Epithelial cell of esophagus (primary cell): ENCODE results near the gene CACHD1.
A peak's percentile ranks its signal among the peaks of the same experiment; 100 is the strongest.

Experiments
- DNase-seq: peaks from one replicate; pipeline ENCODE4 v3.0.0; 2010; ENCODE audit warnings: low read depth
- H3K4me3 ChIP-seq: 2 replicates; pipeline ENCODE4 v1.5.1; 2011; ENCODE audit warnings: mild to moderate bottlenecking, low read length, control low read depth
- TF ChIP-seq, protein P1 (sequence below): IDR thresholded peaks from 2 replicates; pipeline ENCODE4 v1.5.1; 2011; ENCODE audit warnings: low read depth, mild to moderate bottlenecking, low read length, control low read depth, inconsistent platforms; ENCODE audit not compliant: insufficient read depth; ENCODE audit errors: missing control alignments

The CACHD1 gene

DNA sequence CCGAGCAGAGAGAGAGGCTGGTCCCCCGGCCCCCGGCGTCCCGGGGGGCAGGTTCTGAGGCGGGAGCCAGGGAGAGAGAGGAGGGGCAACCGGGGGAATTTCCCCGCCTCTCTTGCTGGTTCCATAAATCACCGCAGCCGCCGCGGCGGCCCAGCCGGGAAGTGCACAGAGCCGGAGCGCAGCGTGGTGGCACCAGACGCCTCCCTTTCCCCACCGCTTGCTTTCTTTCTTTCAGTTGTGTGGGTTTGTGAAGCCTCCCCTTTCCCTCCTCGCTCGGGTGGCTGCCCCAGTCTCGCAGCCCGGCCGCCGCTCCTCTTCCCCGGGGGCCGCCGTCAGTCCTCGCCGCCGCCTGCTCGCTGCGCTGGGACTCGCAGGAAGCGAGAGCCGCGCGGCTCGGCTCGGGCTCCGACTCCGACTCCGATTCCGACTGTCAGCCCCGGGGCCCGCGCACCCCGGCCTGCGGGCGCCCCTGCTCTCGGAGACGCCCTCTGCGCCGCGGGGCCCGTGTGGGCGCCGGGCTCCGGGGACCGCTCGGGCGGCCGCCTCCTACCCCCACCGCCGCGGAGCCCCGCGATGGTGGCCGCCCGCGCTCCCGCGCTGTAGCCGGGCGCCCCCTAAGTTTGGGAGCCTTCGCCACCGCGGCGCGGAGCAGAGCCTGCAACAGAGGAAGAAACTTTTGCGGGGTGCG, at the start of gene CACHD1:
Gene CACHD1 (plus strand): TSS at position 153 of the 688 bp plus-strand sequence. CDS start 616 bp downstream, outside the sequence.
- DNase-seq, result peak; percentile 77
- peak within 1 kb of the TSS; percentile 56 for H3K4me3 ChIP-seq
- TF ChIP-seq, protein P1, sequence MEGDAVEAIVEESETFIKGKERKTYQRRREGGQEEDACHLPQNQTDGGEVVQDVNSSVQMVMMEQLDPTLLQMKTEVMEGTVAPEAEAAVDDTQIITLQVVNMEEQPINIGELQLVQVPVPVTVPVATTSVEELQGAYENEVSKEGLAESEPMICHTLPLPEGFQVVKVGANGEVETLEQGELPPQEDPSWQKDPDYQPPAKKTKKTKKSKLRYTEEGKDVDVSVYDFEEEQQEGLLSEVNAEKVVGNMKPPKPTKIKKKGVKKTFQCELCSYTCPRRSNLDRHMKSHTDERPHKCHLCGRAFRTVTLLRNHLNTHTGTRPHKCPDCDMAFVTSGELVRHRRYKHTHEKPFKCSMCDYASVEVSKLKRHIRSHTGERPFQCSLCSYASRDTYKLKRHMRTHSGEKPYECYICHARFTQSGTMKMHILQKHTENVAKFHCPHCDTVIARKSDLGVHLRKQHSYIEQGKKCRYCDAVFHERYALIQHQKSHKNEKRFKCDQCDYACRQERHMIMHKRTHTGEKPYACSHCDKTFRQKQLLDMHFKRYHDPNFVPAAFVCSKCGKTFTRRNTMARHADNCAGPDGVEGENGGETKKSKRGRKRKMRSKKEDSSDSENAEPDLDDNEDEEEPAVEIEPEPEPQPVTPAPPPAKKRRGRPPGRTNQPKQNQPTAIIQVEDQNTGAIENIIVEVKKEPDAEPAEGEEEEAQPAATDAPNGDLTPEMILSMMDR, result peak; percentile 36

DNA sequence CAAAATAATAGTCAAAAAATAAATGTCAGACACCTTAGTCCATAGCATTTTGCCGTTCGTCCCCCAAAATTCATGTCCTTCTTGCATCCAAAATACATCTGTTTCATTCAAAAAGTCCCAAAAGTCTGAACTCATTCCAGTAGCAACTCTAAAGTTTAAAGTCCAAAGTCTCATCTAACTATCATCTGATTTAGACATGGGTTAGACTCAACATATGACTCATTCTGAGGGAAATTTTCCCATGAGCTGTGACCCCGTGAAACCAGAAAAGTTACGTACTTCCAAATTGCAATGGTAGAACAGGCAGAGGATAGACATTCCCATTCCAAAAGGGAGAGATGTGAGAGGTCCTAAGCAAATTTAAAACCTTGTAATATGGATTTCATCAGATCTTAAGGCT, 48.6 kb upstream of the CACHD1 start:
- no peak overlapping the region for H3K4me3 ChIP-seq
- DNase-seq, result no peak
- TF ChIP-seq, protein P1, result no peak

DNA sequence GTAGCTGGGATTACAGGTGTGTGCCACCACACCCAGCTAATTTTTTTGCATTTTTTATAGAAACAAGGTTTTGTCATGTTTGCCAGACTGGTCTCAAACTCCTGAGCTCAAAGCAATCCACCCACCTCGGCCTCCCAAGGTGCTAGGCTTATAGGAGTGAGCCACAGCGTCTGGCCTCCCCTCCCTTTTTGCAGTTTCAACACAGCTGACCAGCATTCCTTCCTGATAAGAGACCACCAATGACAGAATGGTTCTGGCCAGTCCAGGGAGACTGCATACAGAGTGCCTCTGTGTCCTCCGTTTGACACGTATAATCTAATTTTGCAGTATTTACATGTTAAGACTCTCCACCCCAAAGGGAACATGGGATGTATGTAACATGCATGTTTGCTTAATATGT, 46.4 kb upstream of the CACHD1 start:
- DNase-seq, result no peak
- no peak overlapping the region for H3K4me3 ChIP-seq
- TF ChIP-seq, protein P1, result no peak

DNA sequence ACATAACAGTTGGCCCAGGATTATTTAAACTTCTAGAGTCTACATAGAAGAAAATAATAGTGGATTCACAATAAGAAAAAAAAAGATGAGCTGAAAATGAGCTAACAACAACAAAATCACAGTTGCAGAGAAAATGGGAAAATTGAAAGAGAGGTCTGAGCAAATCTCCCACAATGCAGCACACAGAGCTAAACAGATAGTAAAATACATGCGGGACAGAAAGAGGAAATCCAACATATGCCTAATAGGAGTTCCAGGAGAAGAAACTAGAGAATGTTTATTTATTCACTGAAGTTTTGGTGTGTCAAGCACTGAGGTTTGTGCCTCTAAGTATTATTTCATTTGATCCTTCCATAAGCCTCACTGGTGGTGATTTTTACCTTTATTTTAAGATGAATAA, 45.5 kb upstream of the CACHD1 start:
- no peak overlapping the region for H3K4me3 ChIP-seq
- DNase-seq, result no peak
- TF ChIP-seq, protein P1, result no peak

DNA sequence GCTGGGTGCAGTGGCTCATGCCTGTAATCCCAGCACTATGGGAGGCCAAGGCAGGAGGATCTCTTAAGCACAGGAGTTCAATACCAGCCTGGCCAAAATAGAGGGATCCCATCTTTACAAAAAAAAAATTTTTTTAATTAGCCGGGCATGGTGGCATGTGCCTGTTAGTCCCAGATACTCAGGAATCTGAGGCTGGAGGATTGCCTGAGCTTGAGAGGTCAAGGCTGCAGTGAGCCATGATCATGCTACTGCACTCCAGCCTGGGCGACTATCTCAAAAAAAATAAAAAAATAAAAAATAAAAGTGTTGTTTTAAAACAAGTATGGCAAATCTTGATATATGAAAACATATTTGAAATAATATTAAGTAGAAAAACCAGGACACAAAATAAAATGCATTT, 44.4 kb upstream of the CACHD1 start:
- TF ChIP-seq, protein P1, result no peak
- no peak overlapping the region for H3K4me3 ChIP-seq
- no peak for DNase-seq

DNA sequence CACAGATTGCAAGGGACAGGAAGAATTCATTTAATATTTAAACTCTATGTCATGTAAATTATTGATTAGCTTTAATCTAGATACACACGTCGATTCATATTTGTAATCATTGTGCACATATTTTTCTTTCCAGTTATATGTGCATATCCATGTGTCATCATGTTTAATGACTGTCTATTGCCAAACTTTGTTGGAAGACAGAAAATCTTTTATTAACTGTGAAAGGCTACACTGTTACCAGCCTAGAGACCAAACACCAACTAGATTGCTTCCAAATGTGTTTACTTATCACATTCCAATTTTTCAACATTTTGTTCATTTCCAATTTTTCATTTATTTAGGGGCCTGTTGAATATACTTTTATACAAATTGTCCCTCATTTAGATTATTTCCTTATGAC, 43.2 kb upstream of the CACHD1 start:
- TF ChIP-seq, protein P1, result no peak
- no peak overlapping the region for H3K4me3 ChIP-seq
- no peak for DNase-seq

DNA sequence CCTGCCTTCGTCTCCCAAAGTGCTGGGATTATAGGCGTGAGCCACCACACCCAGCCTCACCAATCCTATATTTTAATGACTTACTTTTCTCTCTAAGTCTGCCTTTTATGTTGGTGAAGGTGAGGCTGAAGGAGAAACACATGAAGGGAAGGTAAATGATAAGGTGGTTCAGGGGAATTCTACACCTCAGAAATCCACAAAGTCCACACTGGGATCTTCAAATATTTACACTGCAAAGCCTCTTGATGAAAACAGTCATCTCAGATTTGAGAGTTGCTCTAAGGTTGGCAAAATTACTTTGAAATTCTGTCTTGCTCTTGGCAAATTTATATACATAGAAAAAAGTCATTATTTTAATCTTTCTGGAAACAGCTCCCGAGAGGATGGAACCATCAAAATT, 42.0 kb upstream of the CACHD1 start:
- no peak for DNase-seq
- no peak overlapping the region for H3K4me3 ChIP-seq
- TF ChIP-seq, protein P1, result no peak
